Measurements from ENCODE around the gene RBMX. TPM values are rescaled to one million over a fixed set of nuclear protein-coding genes. Genes with fewer than 3 reads are reported as not detected.
A peak's percentile ranks its signal among the peaks of the same experiment; 100 is the strongest.
"Not testable (repeated sequence)": the region's sequence is repeated elsewhere in the genome, so short reads cannot be mapped to it uniquely, and the experiment has no call there.

The RBMX gene
- 100 to 1,000 TPM; 203 to 255 (median 211) TPM for total RNA-seq

DNA sequence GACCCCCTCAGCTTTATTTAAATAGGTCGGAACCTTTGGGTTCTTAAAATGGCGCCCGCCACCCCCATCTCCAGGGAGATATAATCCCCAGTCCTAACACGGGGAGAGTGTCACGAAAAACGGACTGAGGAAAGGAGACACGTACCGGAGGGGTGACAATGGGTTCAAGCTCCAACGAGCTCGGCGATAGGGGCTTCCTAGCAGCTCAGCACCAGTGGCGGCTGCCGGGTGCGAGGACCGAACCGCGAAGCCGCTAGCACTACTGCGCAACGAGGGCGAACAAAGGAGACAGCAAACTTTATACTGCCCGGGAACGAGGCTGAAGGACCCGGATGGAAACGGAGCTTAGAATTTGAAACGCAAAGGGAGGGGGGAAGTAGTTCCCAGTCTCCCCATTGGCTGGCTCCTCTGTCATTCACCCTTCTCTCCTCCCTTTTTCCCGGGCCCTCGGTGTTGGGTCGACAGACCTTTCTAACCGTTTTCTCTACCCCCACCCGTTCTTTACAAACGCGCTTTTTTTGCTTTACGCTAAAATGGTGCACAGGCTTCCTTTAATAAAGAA, at the start of gene RBMX:
TSS of gene RBMX (minus strand) at position 274 of the 562 bp plus-strand sequence. CDS start 1,298 bp downstream, outside the sequence.
- peak; percentile 81 to 94 for DNase-seq (ENCODE audit: low spot score in 2 of 2)
- WGBS, 2 donors, result 2 to 41% methylated on average over 18 to 34 of the region's 34 CpGs
- TF ChIP-seq POLR2A (IDR thresholded peaks at IDR 0.05) (peak; percentile 87 to 93), EP300 (IDR thresholded peaks at IDR 0.05) (peak; percentile 18 to 99)
- TF ChIP-seq, protein P1, sequence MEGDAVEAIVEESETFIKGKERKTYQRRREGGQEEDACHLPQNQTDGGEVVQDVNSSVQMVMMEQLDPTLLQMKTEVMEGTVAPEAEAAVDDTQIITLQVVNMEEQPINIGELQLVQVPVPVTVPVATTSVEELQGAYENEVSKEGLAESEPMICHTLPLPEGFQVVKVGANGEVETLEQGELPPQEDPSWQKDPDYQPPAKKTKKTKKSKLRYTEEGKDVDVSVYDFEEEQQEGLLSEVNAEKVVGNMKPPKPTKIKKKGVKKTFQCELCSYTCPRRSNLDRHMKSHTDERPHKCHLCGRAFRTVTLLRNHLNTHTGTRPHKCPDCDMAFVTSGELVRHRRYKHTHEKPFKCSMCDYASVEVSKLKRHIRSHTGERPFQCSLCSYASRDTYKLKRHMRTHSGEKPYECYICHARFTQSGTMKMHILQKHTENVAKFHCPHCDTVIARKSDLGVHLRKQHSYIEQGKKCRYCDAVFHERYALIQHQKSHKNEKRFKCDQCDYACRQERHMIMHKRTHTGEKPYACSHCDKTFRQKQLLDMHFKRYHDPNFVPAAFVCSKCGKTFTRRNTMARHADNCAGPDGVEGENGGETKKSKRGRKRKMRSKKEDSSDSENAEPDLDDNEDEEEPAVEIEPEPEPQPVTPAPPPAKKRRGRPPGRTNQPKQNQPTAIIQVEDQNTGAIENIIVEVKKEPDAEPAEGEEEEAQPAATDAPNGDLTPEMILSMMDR (IDR thresholded peaks at IDR 0.05), result no peak
- peak within 1 kb of the TSS; percentile 51 to 81 (median 71) for H3K4me3 ChIP-seq
- peak within 1 kb of the TSS; percentile 92 to 99 (median 97) for H3K27ac ChIP-seq
- peaks cover 0 to 14% (median 0%) of the 10 kb centered on the region in 4 donors for H3K4me1 ChIP-seq
- H3K36me3 ChIP-seq, result peaks cover 0 to 23% (median 0%) of the 10 kb centered on the region in 3 donors
- no peaks in the 10 kb centered on the region for H3K27me3 ChIP-seq
- no peaks in the 10 kb centered on the region for H3K9me3 ChIP-seq

GRCh38 chrX:136921438-136921837, 40.9 kb upstream of the RBMX start:
- H3K9me3 ChIP-seq; H3K4me1 ChIP-seq; H3K27ac ChIP-seq; DNase-seq (ENCODE audit: low spot score in 2 of 2); H3K4me3 ChIP-seq; H3K36me3 ChIP-seq; H3K27me3 ChIP-seq: not testable (repeated sequence)
- 89% methylated on average over 24 of the region's 25 CpGs; no CpG with 5 or more reads in 1 of the 2 donors for WGBS, 2 donors

DNA sequence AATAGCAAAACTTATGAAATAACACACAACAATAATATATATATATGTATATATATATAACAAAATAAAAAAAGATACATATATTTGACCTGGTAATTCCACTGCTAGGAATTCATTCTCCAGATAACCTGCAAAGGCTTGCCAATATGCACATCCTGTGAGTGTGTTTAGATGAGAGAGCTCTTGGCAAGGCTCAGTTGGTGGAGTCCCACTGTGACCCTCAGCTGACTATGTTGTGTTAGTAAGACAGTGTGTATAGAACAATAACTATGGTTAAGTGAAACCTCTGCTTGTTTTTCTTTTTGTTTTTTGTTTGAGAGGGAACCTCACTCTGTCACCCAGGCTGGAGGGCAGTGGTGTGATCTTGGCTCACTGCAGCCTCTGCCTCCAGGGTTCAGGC, 39.5 kb upstream of the RBMX start:
- H3K4me3 ChIP-seq, result no peak overlapping the region
- H3K27ac ChIP-seq, result no peak overlapping the region
- TF ChIP-seq, protein P1 (IDR thresholded peaks at IDR 0.05), result no peak
- no peak for TF ChIP-seq POLR2A (IDR thresholded peaks at IDR 0.05)
- no peak for TF ChIP-seq EP300 (IDR thresholded peaks at IDR 0.05)
- no peak for DNase-seq (ENCODE audit: low spot score in 2 of 2)
- no peaks in the 10 kb centered on the region for H3K4me1 ChIP-seq
- H3K27me3 ChIP-seq, result no peaks in the 10 kb centered on the region
- H3K9me3 ChIP-seq, result no peaks in the 10 kb centered on the region
- no peaks in the 10 kb centered on the region for H3K36me3 ChIP-seq

DNA sequence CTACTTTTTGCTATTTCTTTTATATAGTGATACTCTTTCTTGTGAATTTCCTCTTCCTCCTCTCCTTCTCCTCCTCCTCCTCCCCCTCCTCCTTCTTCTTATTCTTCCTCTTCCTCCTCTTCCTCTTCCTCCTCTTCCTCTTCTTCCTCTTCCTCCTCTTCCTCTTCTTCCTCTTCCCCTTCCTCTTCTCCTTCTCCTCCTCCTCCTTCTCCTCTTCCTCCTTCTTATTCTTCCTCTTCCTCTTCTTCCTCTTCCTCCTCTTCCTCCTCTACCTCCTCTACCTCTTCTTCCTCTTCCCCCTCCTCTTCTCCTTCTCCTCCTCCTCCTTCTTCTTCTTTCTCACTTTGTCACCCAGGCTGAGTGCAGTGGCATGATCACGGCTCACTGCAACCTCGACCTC, 36.3 kb upstream of the RBMX start:
- TF ChIP-seq POLR2A (IDR thresholded peaks at IDR 0.05) (no peak), EP300 (IDR thresholded peaks at IDR 0.05) (no peak)
- TF ChIP-seq, protein P1 (IDR thresholded peaks at IDR 0.05), result no peak
- Histone ChIP-seq H3K9me3 (no peaks in the 10 kb centered on the region), H3K27ac (no peak overlapping the region), H3K4me1 (no peaks in the 10 kb centered on the region), H3K4me3 (no peak overlapping the region), H3K27me3 (no peaks in the 10 kb centered on the region), H3K36me3 (no peaks in the 10 kb centered on the region)
- 89 to 94% methylated on average over 2 of the region's 2 CpGs for WGBS, 2 donors
- no peak for DNase-seq (ENCODE audit: low spot score in 2 of 2)

DNA sequence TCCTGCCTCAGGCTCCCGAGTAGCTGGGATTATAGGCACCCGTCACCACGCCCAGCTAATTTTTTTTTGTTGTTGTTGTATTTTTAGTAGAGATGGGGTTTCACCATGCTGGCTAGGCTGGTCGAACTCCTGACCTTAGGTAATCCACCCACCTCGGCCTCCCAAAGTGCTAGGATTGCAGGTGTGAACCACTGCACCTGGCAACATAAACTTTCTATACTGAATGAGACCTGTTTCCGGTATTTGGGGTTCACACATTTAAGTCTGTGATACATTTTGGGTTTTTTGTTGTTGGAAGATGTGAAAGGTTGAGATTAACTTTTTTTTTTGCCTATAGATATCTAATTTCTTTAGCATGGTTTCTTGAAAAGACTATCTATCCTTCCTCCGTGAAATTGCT, 31.1 kb upstream of the RBMX start:
- DNase-seq (ENCODE audit: low spot score in 2 of 2); H3K9me3 ChIP-seq; H3K27ac ChIP-seq; H3K36me3 ChIP-seq; H3K4me1 ChIP-seq; H3K27me3 ChIP-seq: not testable (repeated sequence)
- 45 to 64% methylated on average over 7 of the region's 7 CpGs for WGBS, 2 donors
- H3K4me3 ChIP-seq, result peak overlapping the region in 1 of 4 donors; percentile 75

DNA sequence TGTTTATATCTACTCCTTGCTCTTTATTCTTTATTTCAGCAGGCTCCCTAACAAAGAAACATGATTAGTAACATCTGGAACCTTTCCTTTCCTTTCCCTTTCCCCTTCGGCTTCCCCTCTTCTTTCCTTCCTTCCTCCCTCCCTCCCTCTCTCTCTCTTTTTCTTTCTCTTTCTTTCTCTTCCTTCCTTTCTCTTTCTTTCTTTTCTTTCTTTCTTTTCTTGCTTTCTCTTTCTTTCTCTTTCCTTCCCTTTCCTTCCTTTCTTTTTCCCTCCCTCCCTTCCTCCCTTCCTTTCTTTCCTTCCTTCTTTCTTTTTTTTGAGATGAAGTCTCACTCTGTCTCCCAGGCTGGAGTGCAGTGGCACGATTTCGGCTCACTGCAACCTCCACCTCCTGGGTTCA, 30.7 kb upstream of the RBMX start:
- TF ChIP-seq EP300 (IDR thresholded peaks at IDR 0.05), result no peak
- no peak for TF ChIP-seq POLR2A (IDR thresholded peaks at IDR 0.05)
- TF ChIP-seq, protein P1 (IDR thresholded peaks at IDR 0.05), result no peak
- no peaks in the 10 kb centered on the region for H3K9me3 ChIP-seq
- DNase-seq (ENCODE audit: low spot score in 2 of 2), result no peak
- H3K27me3 ChIP-seq, result no peaks in the 10 kb centered on the region
- peak overlapping the region in 2 of 4 donors; percentile 31 to 95 for H3K27ac ChIP-seq
- H3K4me1 ChIP-seq, result peaks cover 0 to 6% (median 0%) of the 10 kb centered on the region in 4 donors
- H3K36me3 ChIP-seq, result no peaks in the 10 kb centered on the region
- WGBS, 2 donors, result 24 to 62% methylated on average over 3 of the region's 3 CpGs
- H3K4me3 ChIP-seq, result peak overlapping the region in 1 of 4 donors; percentile 75
